ENCODE data around the gene ZBTB25.

Gene ZBTB25

GRCh38 chr14:64474698-64475097 lies 28.9 kb downstream of the ZBTB25 start:
- DNase-seq, result no peak

GRCh38 chr14:64474041-64474440 lies 29.6 kb downstream of the ZBTB25 start:
- DNase-seq, result no peak

GRCh38 chr14:64468451-64468850 lies 35.2 kb downstream of the ZBTB25 start:
- no peak for DNase-seq

DNA sequence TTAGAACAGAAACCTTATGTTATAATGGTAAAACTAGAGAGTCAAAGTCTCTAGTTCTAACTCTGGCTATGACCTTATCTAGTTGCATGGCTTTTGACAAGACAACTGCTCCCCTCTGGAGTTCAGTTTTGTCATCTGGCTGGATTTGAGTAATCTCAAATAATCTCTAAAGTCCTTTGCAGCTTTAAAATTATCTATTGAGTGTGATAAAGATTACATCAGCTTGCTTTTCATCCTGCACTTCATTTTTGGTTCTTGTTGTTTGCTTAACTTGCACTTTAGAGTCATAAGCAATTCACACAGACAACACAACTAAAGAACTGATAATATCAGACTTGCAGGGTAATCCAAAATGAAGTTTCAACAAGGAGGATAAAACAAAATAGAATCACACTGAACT lies 36.1 kb downstream of the ZBTB25 start:
- DNase-seq, result no peak

DNA sequence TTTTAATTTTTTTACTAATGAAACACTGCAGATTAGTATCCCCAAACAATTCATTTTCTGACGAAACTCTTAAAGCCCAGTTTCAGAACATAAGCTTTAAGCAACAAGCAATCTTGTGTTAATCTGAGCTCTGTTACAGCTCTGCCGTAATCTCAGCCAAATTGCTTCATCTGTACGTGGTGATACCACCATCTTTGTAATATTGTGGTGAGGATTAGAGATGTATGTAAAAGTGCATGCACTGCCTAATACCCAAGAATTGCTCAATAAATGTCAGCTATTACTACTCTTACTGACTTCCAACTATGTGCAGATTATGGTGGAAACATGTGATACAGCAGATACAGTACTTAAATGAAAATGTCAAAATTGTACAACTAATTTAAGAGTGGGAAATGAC lies 36.5 kb downstream of the ZBTB25 start:
- no peak for DNase-seq

GRCh38 chr14:64465831-64466554 lies 37.6 kb downstream of the ZBTB25 start:
- DNase-seq, result no peak

DNA sequence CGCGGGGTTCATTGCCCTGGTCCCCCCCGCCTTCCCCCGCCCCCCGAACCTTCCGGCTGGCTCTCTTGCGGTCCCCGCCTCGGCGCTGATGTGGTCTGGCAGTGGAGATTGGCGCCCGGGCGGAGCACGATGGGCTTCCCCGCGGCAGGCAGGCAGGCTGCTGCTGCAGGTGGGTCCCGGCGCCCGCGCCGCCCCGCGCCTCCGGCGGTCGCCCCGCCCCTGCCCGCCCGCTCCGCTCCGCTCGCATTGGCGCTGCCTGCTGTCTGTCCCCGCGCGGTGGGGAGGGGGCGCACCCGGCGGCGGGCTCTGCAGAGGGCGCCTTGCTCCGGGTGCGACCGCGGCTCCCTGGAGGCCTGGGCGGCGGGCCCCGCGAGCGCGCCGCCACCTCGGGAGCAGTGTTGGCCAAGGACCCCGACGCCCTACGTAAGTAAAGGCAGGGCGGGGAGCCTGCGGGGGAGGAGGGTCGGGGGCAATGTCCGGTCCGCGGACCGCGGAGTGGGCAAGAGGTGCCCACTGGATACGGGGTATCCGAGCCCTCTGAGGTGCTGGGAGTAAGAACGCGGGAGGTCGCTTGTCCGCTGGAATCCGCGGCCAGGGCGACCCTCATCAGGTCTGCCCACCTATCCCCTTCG lies 38.3 kb downstream of the ZBTB25 start, which contains the start of gene AKAP5:
Gene AKAP5, plus strand, starts transcription at position 309 of the 632 bp plus-strand sequence. CDS start 2,896 bp downstream, outside the sequence.
- DNase-seq, result peak; percentile 45 to 60

- no peak for DNase-seq
These were observed 39.0 kb downstream of the ZBTB25 start for GRCh38 chr14:64464651-64465050.

- no peak for DNase-seq
These were observed 39.8 kb downstream of the ZBTB25 start for GRCh38 chr14:64463873-64464272.

DNA sequence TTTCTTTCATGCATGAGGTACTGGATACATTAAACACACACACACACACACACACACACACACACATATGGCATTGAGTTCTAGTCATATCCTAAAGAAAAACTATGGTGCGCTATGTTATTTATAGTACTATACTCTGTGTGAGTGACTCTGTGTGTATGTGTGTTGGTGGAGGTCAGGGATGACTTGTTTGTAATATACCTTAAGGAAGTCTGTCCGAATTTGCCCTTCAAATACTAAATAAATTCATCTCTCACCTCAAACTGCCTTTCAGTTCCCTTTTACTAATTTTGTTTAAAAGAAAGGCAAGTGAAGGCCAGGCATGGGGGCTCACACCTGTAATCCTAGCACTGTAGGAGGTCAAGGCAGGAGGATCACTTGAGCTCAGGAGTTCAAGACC lies 40.4 kb downstream of the ZBTB25 start:
- no peak for DNase-seq

DNA sequence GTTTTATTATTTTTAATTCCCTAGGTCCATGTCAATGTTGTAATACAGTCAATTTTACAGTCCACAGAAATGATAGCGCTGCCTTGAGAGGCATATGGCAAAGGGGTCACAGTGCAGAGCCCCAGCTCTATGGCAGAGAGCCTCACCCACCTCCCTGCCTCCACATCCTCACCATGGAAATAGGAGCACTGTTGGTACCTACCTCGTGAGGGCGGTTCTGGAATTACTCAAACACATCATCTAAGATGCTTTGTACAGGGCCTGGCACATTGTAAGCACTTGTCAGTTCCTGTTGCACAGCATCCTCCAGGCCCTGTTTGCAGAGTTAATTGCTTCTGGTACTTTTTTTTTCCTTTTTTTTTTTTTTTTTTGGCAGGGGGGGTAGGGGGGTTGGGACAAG lies 42.4 kb downstream of the ZBTB25 start:
- no peak for DNase-seq

- no peak for DNase-seq
These were observed 44.1 kb downstream of the ZBTB25 start for GRCh38 chr14:64459405-64460136.

GRCh38 chr14:64454671-64455070 lies 49.0 kb downstream of the ZBTB25 start:
- no peak for DNase-seq

DNA sequence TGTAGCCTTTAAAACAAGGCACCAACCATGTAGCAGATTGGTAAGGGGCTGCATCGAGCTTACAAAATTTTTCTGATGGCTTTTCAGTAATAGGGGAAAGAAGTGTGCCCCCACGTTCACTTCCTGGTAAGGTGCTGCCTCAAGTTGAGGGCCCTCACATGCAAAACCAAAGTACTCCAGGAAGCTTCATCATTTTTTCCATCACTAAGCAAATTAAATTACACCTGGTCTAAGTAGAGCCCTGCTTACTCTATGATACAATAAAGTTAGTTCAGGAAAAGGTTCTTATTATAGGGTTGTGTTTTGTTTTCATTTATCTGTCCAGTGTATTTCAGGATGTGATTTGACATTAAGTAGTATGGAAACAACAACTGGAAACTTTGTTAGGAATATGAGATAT lies 53.4 kb downstream of the ZBTB25 start:
- DNase-seq, result no peak

DNA sequence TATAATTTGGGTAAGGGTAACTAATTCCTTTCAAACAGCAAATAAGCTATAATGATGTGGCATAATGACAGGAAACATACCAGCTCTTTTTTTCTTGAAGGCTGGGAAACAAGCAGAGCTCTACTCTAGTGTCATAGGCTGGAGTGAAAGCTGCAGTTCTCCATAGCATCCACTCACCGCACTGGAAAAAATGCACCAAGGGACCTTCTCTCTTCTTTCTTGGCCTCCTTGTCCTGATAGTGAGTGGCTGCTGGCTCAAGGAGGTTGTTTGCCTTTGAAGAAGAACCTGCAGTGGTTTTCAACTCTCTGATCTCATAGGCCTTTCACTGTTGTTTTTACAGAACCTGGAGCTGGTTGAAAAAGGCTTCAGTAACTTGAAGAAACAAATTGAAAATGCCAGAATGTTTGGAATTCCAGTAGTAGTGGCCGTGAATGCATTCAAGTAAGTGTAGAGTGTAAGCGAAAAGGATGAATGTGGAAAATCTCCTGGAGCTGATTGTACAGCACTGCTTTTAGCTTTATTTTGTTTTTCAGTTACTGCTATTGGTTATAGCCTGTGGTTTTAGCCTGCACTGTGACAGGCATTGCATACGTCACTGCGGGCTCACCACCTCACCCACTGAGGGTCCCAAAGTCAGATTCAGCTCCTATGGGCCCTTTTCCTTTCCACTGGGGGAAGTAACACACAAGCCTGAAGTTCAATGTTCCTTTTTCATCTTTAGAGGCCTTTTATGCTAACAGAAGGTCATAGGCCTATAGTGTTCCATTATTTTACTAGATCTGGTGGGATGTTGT lies 55.6 kb downstream of the ZBTB25 start:
- DNase-seq, result no peak

- peak; percentile 19 to 30 for DNase-seq
These were observed 58.4 kb downstream of the ZBTB25 start for GRCh38 chr14:64444984-64445845.

DNA sequence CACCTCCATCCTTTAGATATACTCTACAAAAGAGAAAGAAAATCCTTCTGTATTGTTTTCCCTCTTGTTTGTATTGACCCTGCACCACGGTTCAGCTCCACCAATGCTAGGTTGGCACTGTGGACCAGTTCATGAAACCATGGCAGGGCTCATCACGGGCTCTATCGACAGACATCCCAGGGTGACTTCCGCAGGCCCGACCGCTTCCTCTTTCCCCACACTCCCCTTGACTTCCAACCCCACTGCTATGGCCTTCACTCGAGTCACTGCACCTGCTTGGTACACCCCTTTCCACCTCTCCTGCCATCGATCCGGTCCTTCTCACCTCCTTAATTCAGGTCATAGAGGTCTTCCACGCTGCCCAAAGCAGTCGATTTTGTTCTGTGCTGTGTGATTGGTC lies 59.5 kb downstream of the ZBTB25 start:
- no peak for DNase-seq

- no peak for DNase-seq
These were observed 61.2 kb downstream of the ZBTB25 start for GRCh38 chr14:64442300-64442988.

DNA sequence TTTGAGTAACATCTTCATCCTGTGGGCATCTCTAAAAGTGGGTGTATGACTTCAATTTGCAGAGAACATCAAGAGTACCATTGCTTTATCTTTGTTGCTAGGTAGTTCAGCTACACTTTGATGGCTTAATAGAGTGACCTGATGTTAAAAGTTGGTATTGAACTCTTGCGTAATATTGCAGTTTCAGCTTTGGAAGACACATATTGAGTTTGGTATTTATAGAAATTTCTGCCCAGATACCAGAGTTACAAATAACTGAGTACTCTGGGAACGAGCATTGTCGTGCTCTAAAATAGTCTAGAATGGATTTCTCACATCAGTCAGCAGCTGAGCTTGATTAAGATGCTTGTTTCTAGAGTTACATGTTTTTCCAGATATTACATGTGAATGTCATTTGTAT lies 63.1 kb downstream of the ZBTB25 start:
- DNase-seq, result no peak

- DNase-seq, result no peak
These were observed 64.5 kb downstream of the ZBTB25 start for GRCh38 chr14:64439141-64439540.

DNA sequence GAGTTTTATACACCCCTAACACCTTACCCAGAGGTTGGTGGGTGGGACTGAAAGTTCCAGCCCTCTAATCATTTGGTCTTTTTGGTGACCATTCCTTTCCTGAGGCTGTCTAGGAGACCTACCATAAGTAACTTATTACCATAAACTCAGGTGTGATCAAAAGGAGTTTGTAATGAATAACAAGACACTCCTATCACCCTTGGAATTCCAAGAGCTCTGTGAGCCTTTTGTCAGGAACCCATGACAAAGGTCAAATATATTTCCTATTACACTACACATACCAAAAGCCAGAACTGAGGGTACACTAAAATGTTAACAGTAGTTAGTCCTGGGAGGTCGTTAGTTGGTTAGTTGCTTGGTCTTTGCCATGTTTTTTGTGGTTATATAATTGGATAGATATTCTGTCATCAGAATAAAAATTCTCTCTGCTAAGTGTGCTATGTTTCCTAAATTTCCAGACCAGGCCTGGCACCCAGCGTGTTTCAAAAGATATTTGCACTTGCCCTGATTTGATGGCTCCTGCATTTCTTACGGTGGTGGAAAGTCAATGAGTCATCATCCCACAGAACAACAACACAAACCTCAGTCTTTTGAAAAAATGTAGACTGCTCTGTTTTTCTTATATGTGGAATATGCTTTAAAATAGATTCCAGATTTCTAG lies 65.3 kb downstream of the ZBTB25 start:
- peak in 1 of 2 donors; percentile 19 for DNase-seq
